Measurements from ENCODE around the gene DIDO1.

DIDO1 gene

DNA sequence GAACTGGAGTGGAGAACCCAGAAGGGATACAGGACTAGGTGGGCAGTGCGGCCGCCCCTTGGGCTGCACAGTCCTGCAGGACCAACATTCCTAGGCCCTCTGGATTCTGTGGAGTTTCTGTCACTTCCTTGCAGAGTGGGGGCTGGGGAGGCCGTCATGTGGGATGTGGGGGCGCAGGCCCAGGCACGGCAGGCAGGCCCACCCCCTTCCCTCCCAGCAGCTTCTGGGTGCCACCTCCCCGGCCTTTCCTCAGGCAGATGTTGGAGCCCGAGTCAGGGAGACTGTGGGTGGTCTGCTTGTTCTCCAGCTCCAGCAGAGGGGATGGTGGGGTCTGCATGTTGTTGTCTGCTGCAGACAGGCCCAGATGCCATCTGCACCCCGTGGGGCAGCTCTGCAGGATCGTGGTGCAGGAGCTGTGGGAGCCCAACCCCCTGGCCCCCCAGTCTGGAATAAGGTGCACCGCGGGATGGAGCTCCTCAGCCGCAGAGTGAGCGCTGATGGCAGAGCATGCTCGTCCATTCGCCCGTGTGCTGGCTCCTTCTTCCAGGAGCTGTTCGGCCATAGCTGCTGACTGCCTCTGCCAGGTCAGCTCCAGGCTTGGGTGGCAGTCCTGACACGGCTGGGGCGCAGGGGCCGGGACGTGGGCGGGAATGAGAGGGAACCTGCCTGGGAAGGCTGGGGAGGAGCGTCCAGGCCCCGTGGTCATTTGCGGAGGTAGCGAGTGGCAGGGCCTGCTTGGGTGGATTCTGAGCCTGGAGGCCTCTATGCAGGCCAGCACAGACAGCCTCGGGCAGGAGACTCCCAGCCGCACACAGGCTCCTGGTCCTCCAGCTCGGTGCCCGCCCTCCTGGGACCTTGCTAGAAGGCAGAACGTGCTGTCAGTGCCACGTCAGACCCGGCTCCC is 44.3 kb upstream of the DIDO1 start:
- no peak for DNase-seq (ENCODE audit: low spot score)
- no peak overlapping the region for H3K4me3 ChIP-seq
- TF ChIP-seq, protein P1, sequence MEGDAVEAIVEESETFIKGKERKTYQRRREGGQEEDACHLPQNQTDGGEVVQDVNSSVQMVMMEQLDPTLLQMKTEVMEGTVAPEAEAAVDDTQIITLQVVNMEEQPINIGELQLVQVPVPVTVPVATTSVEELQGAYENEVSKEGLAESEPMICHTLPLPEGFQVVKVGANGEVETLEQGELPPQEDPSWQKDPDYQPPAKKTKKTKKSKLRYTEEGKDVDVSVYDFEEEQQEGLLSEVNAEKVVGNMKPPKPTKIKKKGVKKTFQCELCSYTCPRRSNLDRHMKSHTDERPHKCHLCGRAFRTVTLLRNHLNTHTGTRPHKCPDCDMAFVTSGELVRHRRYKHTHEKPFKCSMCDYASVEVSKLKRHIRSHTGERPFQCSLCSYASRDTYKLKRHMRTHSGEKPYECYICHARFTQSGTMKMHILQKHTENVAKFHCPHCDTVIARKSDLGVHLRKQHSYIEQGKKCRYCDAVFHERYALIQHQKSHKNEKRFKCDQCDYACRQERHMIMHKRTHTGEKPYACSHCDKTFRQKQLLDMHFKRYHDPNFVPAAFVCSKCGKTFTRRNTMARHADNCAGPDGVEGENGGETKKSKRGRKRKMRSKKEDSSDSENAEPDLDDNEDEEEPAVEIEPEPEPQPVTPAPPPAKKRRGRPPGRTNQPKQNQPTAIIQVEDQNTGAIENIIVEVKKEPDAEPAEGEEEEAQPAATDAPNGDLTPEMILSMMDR (IDR thresholded peaks at IDR 0.05) = no peak

DNA sequence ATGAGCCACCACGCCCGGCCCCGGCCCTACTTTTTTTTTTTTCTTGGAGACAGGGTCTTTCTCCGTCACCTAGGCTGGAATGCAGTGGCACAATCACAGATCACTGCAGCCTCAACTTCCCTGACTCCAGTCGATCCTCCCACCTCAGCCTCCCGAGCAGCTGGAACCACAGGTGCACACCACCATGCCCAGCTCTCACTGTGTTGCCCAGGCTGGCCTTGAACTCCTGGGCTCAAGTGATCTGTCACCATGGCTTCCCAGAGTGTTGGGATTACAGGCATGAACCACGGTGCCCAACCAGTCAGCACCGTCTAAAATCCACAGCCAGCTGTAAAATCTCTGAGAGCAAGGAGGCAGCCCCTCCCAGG is 43.6 kb upstream of the DIDO1 start:
- TF ChIP-seq, protein P1 (IDR thresholded peaks at IDR 0.05) = no peak
- H3K27ac ChIP-seq = no peak overlapping the region
- no peak overlapping the region for H3K4me3 ChIP-seq
- DNase-seq (ENCODE audit: low spot score) = no peak

More for the DNA sequence above, 44.3 kb upstream of the DIDO1 start:
- H3K27ac ChIP-seq = no peak overlapping the region

DNA sequence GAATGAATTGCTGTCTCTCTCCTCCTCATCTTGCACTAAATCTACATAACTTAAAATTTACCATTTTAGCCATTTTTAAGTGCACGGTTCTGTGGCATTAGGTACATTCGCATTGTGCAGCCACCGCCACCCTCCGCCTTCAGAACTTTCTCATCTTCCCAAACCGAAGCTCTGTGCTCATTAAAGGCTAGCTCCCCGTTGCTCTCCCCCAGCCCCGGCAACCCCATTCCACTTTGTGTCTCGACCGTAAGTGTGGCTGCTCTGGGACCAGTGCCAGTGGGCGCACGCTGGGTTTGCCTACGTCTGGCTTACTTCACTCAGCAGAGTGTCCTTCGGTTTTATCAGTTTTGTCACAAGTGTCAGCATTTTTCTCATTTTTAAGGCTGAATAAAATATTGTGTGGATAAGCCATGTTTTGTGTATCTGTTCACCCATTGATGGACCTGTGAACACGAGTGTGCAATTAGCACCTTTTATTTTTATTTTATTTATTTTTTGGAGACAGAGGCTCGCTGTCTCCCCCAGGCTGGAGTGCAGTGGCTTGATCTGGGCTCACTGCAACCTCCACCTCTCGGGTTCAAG is 43.0 kb upstream of the DIDO1 start:
- TF ChIP-seq, protein P1 (IDR thresholded peaks at IDR 0.05) = no peak
- Histone ChIP-seq H3K27ac (no peak overlapping the region), H3K4me3 (no peak overlapping the region)
- DNase-seq (ENCODE audit: low spot score) = no peak

DNA sequence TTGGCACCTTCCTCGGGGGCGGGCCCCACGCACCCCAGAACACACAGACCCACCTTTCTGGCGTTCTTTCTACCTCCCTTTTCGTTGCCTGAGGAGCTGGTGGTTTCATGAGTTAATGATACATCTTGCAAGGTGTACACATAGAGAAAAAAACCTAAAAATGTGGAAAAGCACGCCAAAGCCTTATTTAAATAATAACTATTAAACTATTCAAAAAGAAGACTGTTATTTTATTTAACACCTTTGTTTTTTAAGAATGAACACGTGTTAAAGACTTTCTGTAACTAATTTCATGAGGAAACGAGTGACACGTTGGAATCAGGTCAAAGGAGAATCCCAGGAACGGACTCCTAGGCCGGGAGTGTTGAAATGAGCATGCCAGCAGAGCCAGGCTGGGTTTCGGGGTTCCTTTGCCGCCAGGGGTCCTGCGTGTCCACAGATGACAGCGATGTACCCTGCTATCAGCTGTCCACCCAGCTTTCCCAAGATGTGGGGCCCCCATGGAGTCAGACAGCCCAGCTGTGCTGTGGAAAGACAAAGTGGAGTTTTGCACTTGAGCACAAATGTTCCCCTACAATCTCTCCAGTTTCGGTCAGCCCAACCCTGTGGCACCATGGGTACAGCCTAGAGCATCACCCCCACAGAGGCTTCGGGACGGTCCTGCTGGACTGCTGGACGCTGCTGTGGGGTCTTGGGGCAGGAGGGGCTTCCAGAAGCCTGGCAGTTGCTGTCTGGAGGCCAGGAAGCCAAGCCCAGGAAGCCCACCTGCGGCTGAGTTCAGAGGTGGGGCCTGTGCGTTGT is 42.3 kb upstream of the DIDO1 start:
- DNase-seq (ENCODE audit: low spot score) = no peak
- TF ChIP-seq, protein P1 (IDR thresholded peaks at IDR 0.05) = no peak
- no peak overlapping the region for H3K27ac ChIP-seq
- H3K4me3 ChIP-seq = no peak overlapping the region

DNA sequence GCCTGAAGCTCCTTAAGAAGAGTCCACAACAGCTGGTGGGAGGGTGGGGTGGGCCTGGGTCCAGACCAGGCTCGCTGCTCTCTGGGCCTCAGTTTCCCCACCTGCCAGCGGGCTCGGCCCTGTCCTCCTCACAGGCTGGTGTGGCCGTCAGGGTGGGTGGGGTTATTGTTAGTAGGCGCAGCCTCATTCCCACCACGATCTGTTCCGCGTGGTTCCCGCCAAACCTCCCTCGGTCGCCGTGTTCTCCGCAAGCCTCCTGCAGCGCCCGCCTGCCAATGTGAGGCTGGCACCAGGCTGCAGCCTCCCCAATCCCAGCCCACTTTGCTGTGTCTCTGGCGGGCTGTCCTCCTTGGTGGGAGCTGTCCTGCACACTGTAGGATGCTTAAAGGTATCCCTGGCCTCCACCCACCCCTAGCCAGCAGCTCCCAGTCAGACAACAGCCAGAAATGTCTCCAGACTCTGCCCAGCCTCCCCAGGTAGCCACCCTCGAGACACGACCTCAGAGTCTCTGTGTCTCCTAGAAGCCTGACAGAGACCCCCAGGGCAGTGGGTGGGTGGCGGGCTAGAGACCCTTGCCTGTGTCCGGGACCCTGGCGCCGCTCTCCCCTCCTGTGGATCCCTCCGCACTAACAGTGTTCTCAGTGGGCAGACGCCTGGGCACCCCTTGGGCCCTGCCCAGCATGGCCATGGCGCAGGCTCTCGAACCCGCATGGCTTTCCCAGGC is 41.5 kb upstream of the DIDO1 start:
- no peak overlapping the region for H3K27ac ChIP-seq
- DNase-seq (ENCODE audit: low spot score) = no peak
- TF ChIP-seq, protein P1 (IDR thresholded peaks at IDR 0.05) = no peak
- H3K4me3 ChIP-seq = no peak overlapping the region

DNA sequence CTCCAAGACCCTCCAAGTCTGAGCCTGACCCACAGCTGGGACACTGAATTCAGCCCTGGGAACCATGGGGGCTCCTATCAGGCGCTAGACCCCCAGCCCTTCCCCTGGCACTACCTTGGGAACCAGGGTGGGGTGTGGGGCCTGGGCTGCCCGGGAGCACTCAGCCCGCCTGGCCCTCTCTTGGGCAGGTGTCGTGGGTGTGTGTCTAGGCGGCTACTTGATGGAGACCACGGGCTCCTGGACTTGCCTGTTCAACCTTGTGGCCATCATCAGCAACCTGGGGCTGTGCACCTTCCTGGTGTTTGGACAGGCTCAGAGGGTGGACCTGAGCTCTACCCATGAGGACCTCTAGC is 40.8 kb upstream of the DIDO1 start:
- TF ChIP-seq, protein P1 (IDR thresholded peaks at IDR 0.05) = no peak
- DNase-seq (ENCODE audit: low spot score) = no peak
- Histone ChIP-seq H3K27ac (no peak overlapping the region), H3K4me3 (no peak overlapping the region)

Measured in coronary artery (tissue), 2 donors.